Right ventricle myocardium inferior (tissue), 1 donor: ENCODE results near the gene TEC. TPM values are rescaled to one million over a fixed set of nuclear protein-coding genes. Genes with fewer than 3 reads are reported as not detected.
A peak's percentile ranks its signal among the peaks of the same experiment; 100 is the strongest.
"Not testable (repeated sequence)": the region's sequence is repeated elsewhere in the genome, so short reads cannot be mapped to it uniquely, and the experiment has no call there.

ENCODE experiments used
- ATAC-seq: fragments of 200-7000 bp; cut with Tn5 transposase; one replicate; pipeline ENCODE4 v1.9.1; 2020; ENCODE audit warnings: mild to moderate bottlenecking, moderate library complexity
- DNase-seq: peaks from one replicate; pipeline ENCODE4 v3.0.0; 2021; ENCODE audit errors: missing footprints
- intact Hi-C: fragments of 100-400 bp; cut with DNase I; formaldehyde crosslinking; loops from one replicate; pipeline ENCODE4 v1.11.0; 2022
- total RNA-seq: library from RNA; stranded (reverse); fragmentation: NEBNext Ultra II Directional; extraction: Animal tissue kit (Norgen Biotek cat#: 25700); gene quantifications from one replicate; pipeline ENCODE4 v1.2.1, GENCODE V29; 2021
- donor health status: DM: no; HTN: yes; CAD: no; lungs with severe emphysema.

TEC gene
- total RNA-seq, 1 donor from 2014 or later = 1.3 TPM

DNA sequence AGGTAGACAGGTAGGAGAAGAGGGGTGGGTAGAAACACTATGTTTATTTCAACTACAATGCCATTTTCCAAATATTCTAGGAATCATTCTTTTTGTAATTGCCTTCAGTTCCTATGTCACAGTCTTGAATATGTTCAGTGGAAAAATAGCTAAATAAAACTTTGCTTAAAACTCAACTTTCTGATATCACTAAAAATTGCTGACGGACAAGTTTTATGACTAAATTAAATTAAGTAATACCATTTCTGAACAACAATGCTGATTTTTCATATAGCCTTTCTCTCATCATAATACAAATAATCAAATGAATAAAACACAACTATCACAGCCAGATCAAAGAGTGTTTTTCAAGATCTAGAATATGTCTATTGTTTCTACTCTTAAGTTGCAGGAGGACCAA, 53.1 kb downstream of the TEC start:
- intact Hi-C loops = no loop called here
- no peak for ATAC-seq
- no peak for DNase-seq

GRCh38 chr4:48215977-48216376, 53.7 kb downstream of the TEC start:
- intact Hi-C loops = no loop called here
- DNase-seq = no peak
- ATAC-seq = no peak

GRCh38 chr4:48212165-48212564, 57.5 kb downstream of the TEC start:
- DNase-seq (no peak), ATAC-seq (no peak)
- intact Hi-C loops = no loop called here

GRCh38 chr4:48210966-48211328, 58.7 kb downstream of the TEC start:
- intact Hi-C loops = no loop called here
- DNase-seq (no peak), ATAC-seq (no peak)

DNA sequence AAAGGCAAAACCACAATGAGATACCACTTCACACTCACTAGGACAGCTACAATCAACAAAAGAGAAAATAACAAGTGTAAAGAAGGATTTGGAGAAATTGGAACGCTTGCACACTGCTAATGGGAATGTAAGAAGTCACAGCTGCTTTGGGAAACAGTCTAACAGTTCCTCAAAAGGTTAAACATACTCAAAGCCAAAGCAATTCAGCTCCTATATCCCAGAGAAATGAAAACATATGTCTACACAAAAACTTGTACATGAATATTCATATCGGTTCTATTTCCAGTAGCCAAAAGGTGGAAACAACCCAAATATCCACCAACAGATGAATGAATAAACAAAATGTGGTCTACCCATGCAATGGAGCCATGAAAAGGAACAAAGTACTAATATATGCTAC, 64.0 kb downstream of the TEC start:
- ATAC-seq = no peak

DNA sequence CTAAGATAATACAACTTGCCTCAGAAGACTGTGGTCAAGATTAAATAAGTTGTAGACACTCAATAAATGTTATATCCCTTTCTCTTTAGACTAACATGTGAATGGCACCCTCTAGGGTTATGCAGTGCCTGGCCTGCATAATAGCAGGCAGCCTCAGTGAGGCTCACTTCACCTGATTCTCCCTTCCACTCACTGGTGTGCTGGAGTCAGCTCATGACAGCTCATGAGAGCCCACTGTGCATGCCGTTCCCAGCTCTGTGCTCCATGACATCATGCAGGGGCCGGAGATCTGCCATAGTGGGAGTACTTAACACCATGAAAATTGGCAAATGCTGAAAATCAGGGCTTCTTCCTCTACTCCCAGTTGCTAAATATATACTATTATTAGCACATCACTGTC, 64.5 kb downstream of the TEC start:
- no peak for ATAC-seq
- DNase-seq = no peak

More for the DNA sequence above, 64.0 kb downstream of the TEC start:
- intact Hi-C loops = no loop called here
- no peak for DNase-seq

GRCh38 chr4:48203819-48204218, 65.8 kb downstream of the TEC start:
- intact Hi-C loops = no loop called here
- ATAC-seq = peak; percentile 28
- no peak for DNase-seq

More for the DNA sequence above, 64.5 kb downstream of the TEC start:
- intact Hi-C loops = no loop called here

- DNase-seq (no peak), ATAC-seq (no peak)
- intact Hi-C loops = no loop called here
Measured at GRCh38 chr4:48197643-48198237, 71.9 kb downstream of the TEC start.

- no peak for DNase-seq
- no peak for ATAC-seq
- intact Hi-C loops = no loop called here
Measured at GRCh38 chr4:48196758-48197504, 72.7 kb downstream of the TEC start.

- no peak for DNase-seq
Measured at GRCh38 chr4:48195853-48196252, 73.8 kb downstream of the TEC start.

DNA sequence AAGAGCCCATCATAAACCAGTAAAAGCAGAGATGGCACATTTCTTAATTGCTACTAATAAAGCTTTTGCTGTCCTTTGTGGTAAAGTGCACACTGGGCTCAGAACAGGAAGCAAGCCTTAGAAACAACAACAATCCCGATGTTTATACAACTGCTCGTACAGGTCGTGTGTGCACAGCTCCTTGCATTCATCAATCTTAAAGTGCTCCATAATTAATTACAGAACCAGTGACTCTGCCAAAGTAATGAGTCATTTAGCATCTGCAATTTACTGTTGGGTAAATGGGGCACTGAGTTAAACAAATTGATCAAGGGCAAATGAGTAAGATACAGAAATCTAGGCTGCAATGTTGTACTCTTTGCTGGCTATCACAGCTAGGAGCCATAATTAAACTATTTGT, 74.3 kb downstream of the TEC start:
- DNase-seq = no peak
- intact Hi-C loops = no loop called here
- no peak for ATAC-seq

More at GRCh38 chr4:48195853-48196252, 73.8 kb downstream of the TEC start:
- ATAC-seq = no peak
- intact Hi-C loops = no loop called here

- intact Hi-C loops = no loop called here
- DNase-seq (no peak), ATAC-seq (no peak)
Measured at GRCh38 chr4:48194971-48195370, 74.7 kb downstream of the TEC start.

- DNase-seq (no peak), ATAC-seq (no peak)
- intact Hi-C loops = no loop called here
Measured at GRCh38 chr4:48193921-48194468, 75.6 kb downstream of the TEC start.

GRCh38 chr4:48193096-48193836, 76.4 kb downstream of the TEC start:
- intact Hi-C loops = no loop called here
- DNase-seq = no peak
- ATAC-seq = no peak

- intact Hi-C loops = no loop called here
- DNase-seq (no peak), ATAC-seq (no peak)
Measured at GRCh38 chr4:48191758-48192157, 77.9 kb downstream of the TEC start.

GRCh38 chr4:48190839-48191238, 78.8 kb downstream of the TEC start:
- no peak for ATAC-seq
- intact Hi-C loops = no loop called here

GRCh38 chr4:48189731-48190130, 79.9 kb downstream of the TEC start:
- DNase-seq (no peak), ATAC-seq (no peak)
- intact Hi-C loops = no loop called here

More at GRCh38 chr4:48190839-48191238, 78.8 kb downstream of the TEC start:
- no peak for DNase-seq

DNA sequence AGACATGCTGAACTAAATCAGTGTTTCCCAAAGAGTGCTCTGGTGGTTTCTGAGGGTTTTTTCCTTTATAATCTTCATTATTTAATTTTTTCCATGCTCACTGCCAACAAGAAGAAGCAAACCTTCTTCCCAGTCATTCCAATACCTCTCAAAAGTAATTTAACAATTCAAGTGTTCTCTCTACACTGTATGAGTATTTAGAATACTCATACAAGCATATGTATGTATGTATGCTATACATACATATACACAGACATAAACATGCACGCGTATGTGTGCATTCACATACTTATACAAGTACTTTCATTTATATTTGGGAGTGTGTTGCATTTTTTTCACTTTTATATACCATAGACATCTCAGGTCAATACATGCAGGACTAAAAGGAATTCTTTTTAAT, 81.2 kb downstream of the TEC start:
- intact Hi-C loops = no loop called here
- ATAC-seq = no peak
- no peak for DNase-seq

- intact Hi-C loops = no loop called here
- no peak for ATAC-seq
- no peak for DNase-seq
Measured at GRCh38 chr4:48187813-48188212, 81.8 kb downstream of the TEC start.

DNA sequence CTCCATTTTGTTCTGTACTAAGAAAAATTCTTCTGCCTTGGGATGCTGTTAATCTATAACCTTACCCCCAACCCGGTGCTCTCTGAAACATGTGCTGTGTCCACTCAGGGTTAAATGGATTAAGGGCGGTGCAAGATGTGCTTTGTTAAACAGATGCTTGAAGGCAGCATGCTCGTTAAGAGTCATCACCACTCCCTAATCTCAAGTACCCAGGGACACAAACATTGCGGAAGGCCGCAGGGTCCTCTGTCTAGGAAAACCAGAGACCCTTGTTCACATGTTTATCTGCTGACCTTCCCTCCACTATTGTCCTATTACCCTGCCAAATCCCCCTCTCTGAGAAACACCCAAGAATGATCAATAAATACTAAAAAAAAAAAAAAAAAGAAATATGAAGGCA, 82.6 kb downstream of the TEC start:
- DNase-seq, ATAC-seq, intact Hi-C loops: not testable (repeated sequence)
